Stimulated activated CD4-positive, alpha-beta T cell treated with anti-CD3 and anti-CD28 coated beads, Interleukin-4, amount 100 ng/mL, for 4 hours (primary cell): ENCODE results near the gene RABGAP1L.
"Not testable (repeated sequence)": the region's sequence is repeated elsewhere in the genome, so short reads cannot be mapped to it uniquely, and the experiment has no call there.

Experiments used
- DNase-seq, 2 experiments: peaks; one replicate each; pipeline ENCODE4 v3.0.0-alpha.2; 2020

The RABGAP1L gene

GRCh38 chr1:174689524-174689923 lies 530.2 kb downstream of the RABGAP1L start:
- DNase-seq: no peak

- DNase-seq: no peak
Measured at GRCh38 chr1:174690266-174690665, 530.9 kb downstream of the RABGAP1L start.

- DNase-seq: no peak
Measured at GRCh38 chr1:174692313-174692712, 533.0 kb downstream of the RABGAP1L start.

GRCh38 chr1:174693085-174693484 lies 533.8 kb downstream of the RABGAP1L start:
- no peak for DNase-seq

GRCh38 chr1:174693539-174693938 lies 534.2 kb downstream of the RABGAP1L start:
- DNase-seq: not testable (repeated sequence)

- no peak for DNase-seq
Measured at GRCh38 chr1:174696026-174696821, 536.9 kb downstream of the RABGAP1L start.

GRCh38 chr1:174700314-174700713 lies 541.0 kb downstream of the RABGAP1L start:
- no peak for DNase-seq

- DNase-seq: no peak
Measured at GRCh38 chr1:174700775-174701174, 541.5 kb downstream of the RABGAP1L start.

- DNase-seq: no peak
Measured at GRCh38 chr1:174701565-174701964, 542.2 kb downstream of the RABGAP1L start.

- no peak for DNase-seq
Measured at GRCh38 chr1:174702011-174702410, 542.7 kb downstream of the RABGAP1L start.

- no peak for DNase-seq
Measured at GRCh38 chr1:174703309-174703708, 544.0 kb downstream of the RABGAP1L start.

- no peak for DNase-seq
Measured at GRCh38 chr1:174704300-174704699, 545.0 kb downstream of the RABGAP1L start.

- DNase-seq: no peak
Measured at GRCh38 chr1:174710868-174711845, 551.8 kb downstream of the RABGAP1L start.

GRCh38 chr1:174711848-174712247 lies 552.5 kb downstream of the RABGAP1L start:
- DNase-seq: not testable (repeated sequence)

GRCh38 chr1:174712541-174712940 lies 553.2 kb downstream of the RABGAP1L start:
- DNase-seq: no peak

GRCh38 chr1:174713796-174714195 lies 554.5 kb downstream of the RABGAP1L start:
- no peak for DNase-seq

GRCh38 chr1:174719194-174719593 lies 559.9 kb downstream of the RABGAP1L start:
- DNase-seq: no peak

- DNase-seq: no peak
Measured at GRCh38 chr1:174720618-174721017, 561.3 kb downstream of the RABGAP1L start.

GRCh38 chr1:174721246-174721645 lies 561.9 kb downstream of the RABGAP1L start:
- DNase-seq: no peak

GRCh38 chr1:174723816-174724215 lies 564.5 kb downstream of the RABGAP1L start:
- no peak for DNase-seq

GRCh38 chr1:174724219-174724618 lies 564.9 kb downstream of the RABGAP1L start:
- DNase-seq: no peak

- DNase-seq: no peak
Measured at GRCh38 chr1:174726167-174726879, 567.0 kb downstream of the RABGAP1L start.
